Mesenchymal stem cell (in vitro differentiated cells and primary cell): Measurements from ENCODE around the gene ANXA3.

Experiments
- DNase-seq: peaks from one replicate; pipeline ENCODE4 v3.0.0-alpha.2; 2013
- H2AFZ ChIP-seq: one replicate; pipeline ENCODE4 v1.6.1; 2013; ENCODE audit warnings: low read depth, mild to moderate bottlenecking, control low read depth, inconsistent platforms, low read length, moderate library complexity
- H2AK5ac ChIP-seq: 2 replicates; pipeline ENCODE4 v1.6.1; 2013; ENCODE audit warnings: low read length, moderate library complexity, mild to moderate bottlenecking, inconsistent platforms; ENCODE audit not compliant: severe bottlenecking
- H2BK120ac ChIP-seq: one replicate; pipeline ENCODE4 v1.6.1; 2013; ENCODE audit warnings: low read depth, mild to moderate bottlenecking, inconsistent platforms, low read length, moderate library complexity
- H2BK12ac ChIP-seq, 2 experiments: one replicate each; pipeline ENCODE4 v1.6.1; 2013; ENCODE audit warnings: inconsistent platforms in 2 of 2, low read length in 2 of 2, mild to moderate bottlenecking in 2 of 2, moderate library complexity in 2 of 2, control low read depth in 1 of 2
- H2BK15ac ChIP-seq: one replicate; pipeline ENCODE4 v1.6.1; 2013; ENCODE audit warnings: mild to moderate bottlenecking, low read depth, inconsistent platforms; ENCODE audit not compliant: poor library complexity, severe bottlenecking
- H2BK5ac ChIP-seq: 2 replicates; pipeline ENCODE4 v1.6.1; 2013; ENCODE audit warnings: low read depth, mild to moderate bottlenecking, low read length, control low read depth, inconsistent platforms; ENCODE audit not compliant: poor library complexity, severe bottlenecking
- H3K14ac ChIP-seq, 2 experiments: one replicate each; pipeline ENCODE4 v1.6.1; 2013; ENCODE audit warnings: inconsistent platforms in 2 of 2, low read length in 2 of 2, control low read depth in 1 of 2, mild to moderate bottlenecking in 1 of 2, moderate library complexity in 1 of 2
- H3K18ac ChIP-seq, 2 experiments: one replicate each; pipeline ENCODE4 v1.6.1; 2013; ENCODE audit warnings: inconsistent platforms in 2 of 2, low read length in 2 of 2, control low read depth in 1 of 2, low read depth in 1 of 2, mild to moderate bottlenecking in 1 of 2
- H3K23ac ChIP-seq, 2 experiments: one replicate each; pipeline ENCODE4 v1.6.1; 2013; ENCODE audit warnings: inconsistent platforms in 2 of 2, low read length in 2 of 2, mild to moderate bottlenecking in 2 of 2, moderate library complexity in 2 of 2, control low read depth in 1 of 2
- H3K27ac ChIP-seq: 2 replicates; pipeline ENCODE4 v1.5.1; 2013; ENCODE audit warnings: mild to moderate bottlenecking, moderate library complexity, low read length, control low read depth, inconsistent platforms; ENCODE audit not compliant: poor library complexity, severe bottlenecking
- H3K27me3 ChIP-seq, 2 experiments: 2 replicates each; pipeline versions ENCODE4 v1.6.1 to v1.7.0; 2013; ENCODE audit warnings: low read length in 2 of 2, mild to moderate bottlenecking in 2 of 2, moderate library complexity in 2 of 2, control low read depth in 1 of 2, inconsistent platforms in 1 of 2; ENCODE audit not compliant: control insufficient read depth in 1 of 2, insufficient read depth in 1 of 2
- H3K36me3 ChIP-seq, 2 experiments: 2 replicates each; pipeline versions ENCODE4 v1.6.1 to v1.7.0; 2013; ENCODE audit warnings: low read length in 2 of 2, control low read depth in 1 of 2, inconsistent platforms in 1 of 2, low read depth in 1 of 2, mild to moderate bottlenecking in 1 of 2; ENCODE audit not compliant: insufficient read depth in 2 of 2, control insufficient read depth in 1 of 2
- H3K4ac ChIP-seq, 2 experiments: one replicate each; pipeline ENCODE4 v1.6.1; 2013; ENCODE audit warnings: inconsistent platforms in 2 of 2, low read length in 2 of 2, mild to moderate bottlenecking in 2 of 2, moderate library complexity in 2 of 2, control low read depth in 1 of 2, low read depth in 1 of 2
- H3K4me1 ChIP-seq: 2 replicates; pipeline ENCODE4 v1.6.1; 2013; ENCODE audit warnings: low read depth, low read length, control low read depth; ENCODE audit not compliant: control insufficient read depth, insufficient read depth
- H3K4me2 ChIP-seq: 2 replicates; pipeline ENCODE4 v1.6.1; 2013; ENCODE audit warnings: low read length, mild to moderate bottlenecking, inconsistent platforms; ENCODE audit not compliant: poor library complexity, severe bottlenecking
- H3K4me3 ChIP-seq, 2 experiments: 2 replicates each; pipeline versions ENCODE4 v1.5.1 to v1.7.0; 2013; ENCODE audit warnings: low read length in 2 of 2, mild to moderate bottlenecking in 2 of 2, control low read depth in 1 of 2, low read depth in 1 of 2; ENCODE audit not compliant: insufficient read depth in 1 of 2
- H3K79me1 ChIP-seq: replicated peaks from 2 replicates; pipeline ENCODE4 v1.6.1; 2013; ENCODE audit warnings: mild to moderate bottlenecking, control low read depth, low read length, inconsistent platforms; ENCODE audit not compliant: poor library complexity, severe bottlenecking
- H3K9ac ChIP-seq: 2 replicates; pipeline ENCODE4 v1.7.0; 2013; ENCODE audit warnings: mild to moderate bottlenecking, low read length, moderate library complexity
- H3K9me3 ChIP-seq: 2 replicates; pipeline ENCODE4 v1.7.0; 2013; ENCODE audit warnings: mild to moderate bottlenecking, low read length; ENCODE audit not compliant: control insufficient read depth
- H4K8ac ChIP-seq: one replicate; pipeline ENCODE4 v1.6.1; 2013; ENCODE audit warnings: inconsistent platforms, mild to moderate bottlenecking, low read length, moderate library complexity
- H4K91ac ChIP-seq: one replicate; pipeline ENCODE4 v1.6.1; 2013; ENCODE audit warnings: mild to moderate bottlenecking, low read length, inconsistent platforms
- WGBS: methylation state at CpG from one replicate; pipeline ENCODE4 v1.1.7; 2013; ENCODE audit warnings: mixed read lengths; 5-methylcytosine and 5-hydroxymethylcytosine counted together

Gene ANXA3

DNA sequence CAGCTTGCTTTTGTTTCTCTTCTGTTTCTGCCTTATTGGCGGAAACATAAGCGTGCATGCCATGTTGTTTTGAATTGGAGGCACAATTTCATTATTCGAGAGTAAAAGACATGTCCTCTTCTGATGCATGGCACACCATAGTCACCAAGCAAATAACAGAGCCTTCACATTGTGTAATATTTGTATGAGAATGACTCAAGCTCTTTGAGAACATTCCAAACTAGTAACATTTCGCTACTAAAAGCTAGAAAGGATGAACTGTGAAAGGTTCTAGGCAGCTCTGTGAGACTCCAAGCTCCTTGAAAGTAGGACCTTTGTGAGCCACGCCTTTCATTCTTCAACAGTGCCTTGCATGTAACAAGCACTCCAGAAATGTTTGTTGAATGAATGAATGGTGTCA, 9.2 kb upstream of the ANXA3 start:
- Histone ChIP-seq H3K9me3 (no peaks in the 10 kb centered on the region), H3K4ac (no peak overlapping the region), H2AK5ac (no peak overlapping the region), H2BK5ac (no peak overlapping the region), H2BK15ac (no peak overlapping the region), H3K27ac (no peak overlapping the region), H3K18ac (no peak overlapping the region), H4K8ac (no peak overlapping the region), H2AFZ (no peak overlapping the region), H3K4me2 (no peak overlapping the region), H3K9ac (no peak overlapping the region), H2BK12ac (no peak overlapping the region), H2BK120ac (no peak overlapping the region), H3K79me1 (no peaks in the 10 kb centered on the region), H3K4me3 (no peak overlapping the region), H3K27me3 (no peaks in the 10 kb centered on the region), H3K4me1 (no peaks in the 10 kb centered on the region), H4K91ac (no peak overlapping the region), H3K23ac (no peak overlapping the region), H3K36me3 (peaks cover 0 to 15% of the 10 kb centered on the region in 2 experiments), H3K14ac (no peak overlapping the region)
- peak; percentile 47 for DNase-seq
- WGBS: 96% methylated on average over 4 of the region's 5 CpGs

GRCh38 chr4:78543424-78544125, 8.0 kb upstream of the ANXA3 start:
- DNase-seq: no peak
- Histone ChIP-seq H3K4ac (no peak overlapping the region), H3K36me3 (peaks cover 0 to 15% of the 10 kb centered on the region in 2 experiments), H4K91ac (no peak overlapping the region), H2BK120ac (no peak overlapping the region), H2BK12ac (peak overlapping the region in 1 of 2 experiments; percentile 31), H3K14ac (no peak overlapping the region), H3K9me3 (no peaks in the 10 kb centered on the region), H3K4me1 (no peaks in the 10 kb centered on the region), H3K4me2 (no peak overlapping the region), H3K79me1 (no peaks in the 10 kb centered on the region), H2BK5ac (no peak overlapping the region), H3K27ac (no peak overlapping the region), H2BK15ac (no peak overlapping the region), H3K23ac (no peak overlapping the region), H3K4me3 (no peak overlapping the region), H3K18ac (peak overlapping the region in 1 of 2 experiments; percentile 43), H4K8ac (no peak overlapping the region), H2AFZ (no peak overlapping the region), H3K27me3 (no peaks in the 10 kb centered on the region), H2AK5ac (no peak overlapping the region), H3K9ac (no peak overlapping the region)
- WGBS: 100% methylated on average over 2 of the region's 2 CpGs

DNA sequence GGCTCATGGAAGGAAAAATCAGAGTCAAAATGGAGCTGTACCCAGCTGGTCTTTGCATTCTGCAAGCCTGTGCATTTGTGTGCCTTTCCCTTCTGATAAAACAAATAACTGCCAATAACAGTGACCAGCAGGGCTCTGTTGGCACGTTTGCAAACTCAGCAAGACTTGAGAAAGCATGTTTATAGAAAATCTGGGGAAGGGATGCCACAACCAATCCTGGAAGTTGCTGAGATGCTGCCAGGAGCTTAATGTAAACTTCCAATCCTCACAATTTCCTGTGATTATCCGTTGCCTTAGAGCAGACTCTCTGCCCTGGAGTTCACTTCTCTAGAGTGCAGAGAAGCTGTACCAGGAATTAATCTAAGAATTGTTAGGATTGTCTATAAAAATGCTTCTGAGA, 6.9 kb upstream of the ANXA3 start:
- Histone ChIP-seq H3K4me2 (no peak overlapping the region), H4K91ac (no peak overlapping the region), H3K36me3 (peaks cover 0 to 11% of the 10 kb centered on the region in 2 experiments), H2BK12ac (no peak overlapping the region), H2BK120ac (no peak overlapping the region), H3K27ac (no peak overlapping the region), H2AFZ (no peak overlapping the region), H3K4ac (no peak overlapping the region), H3K9me3 (no peaks in the 10 kb centered on the region), H3K9ac (no peak overlapping the region), H3K4me3 (no peak overlapping the region), H2BK5ac (no peak overlapping the region), H3K4me1 (no peaks in the 10 kb centered on the region), H4K8ac (no peak overlapping the region), H2BK15ac (no peak overlapping the region), H3K23ac (no peak overlapping the region), H3K14ac (no peak overlapping the region), H3K18ac (no peak overlapping the region), H2AK5ac (no peak overlapping the region), H3K27me3 (no peaks in the 10 kb centered on the region), H3K79me1 (no peaks in the 10 kb centered on the region)
- peak; percentile 33 for DNase-seq
- WGBS: 0% methylated on average over 2 of the region's 2 CpGs

- H3K9ac ChIP-seq: peak overlapping the region; percentile 34
- no peak overlapping the region for H3K18ac ChIP-seq
- H3K23ac ChIP-seq: no peak overlapping the region
Observed at GRCh38 chr4:78545275-78546246, 6.0 kb upstream of the ANXA3 start.

More at GRCh38 chr4:78545275-78546246, 6.0 kb upstream of the ANXA3 start:
- Histone ChIP-seq H2BK120ac (no peak overlapping the region), H3K14ac (no peak overlapping the region), H2BK5ac (no peak overlapping the region), H3K4me3 (no peak overlapping the region), H4K8ac (no peak overlapping the region), H2BK12ac (no peak overlapping the region), H3K4ac (no peak overlapping the region), H3K36me3 (peaks cover 0 to 6% of the 10 kb centered on the region in 2 experiments), H3K27me3 (no peaks in the 10 kb centered on the region), H2AFZ (no peak overlapping the region), H2BK15ac (no peak overlapping the region), H3K4me1 (no peaks in the 10 kb centered on the region), H3K4me2 (no peak overlapping the region), H2AK5ac (no peak overlapping the region), H4K91ac (no peak overlapping the region), H3K27ac (no peak overlapping the region), H3K9me3 (no peaks in the 10 kb centered on the region), H3K79me1 (no peaks in the 10 kb centered on the region)
- 94% methylated on average over 4 of the region's 5 CpGs for WGBS
- DNase-seq: no peak
